ENCODE results near the gene ATP2B2.
A peak's percentile ranks its signal among the peaks of the same experiment; 100 is the strongest.

Gene ATP2B2

DNA sequence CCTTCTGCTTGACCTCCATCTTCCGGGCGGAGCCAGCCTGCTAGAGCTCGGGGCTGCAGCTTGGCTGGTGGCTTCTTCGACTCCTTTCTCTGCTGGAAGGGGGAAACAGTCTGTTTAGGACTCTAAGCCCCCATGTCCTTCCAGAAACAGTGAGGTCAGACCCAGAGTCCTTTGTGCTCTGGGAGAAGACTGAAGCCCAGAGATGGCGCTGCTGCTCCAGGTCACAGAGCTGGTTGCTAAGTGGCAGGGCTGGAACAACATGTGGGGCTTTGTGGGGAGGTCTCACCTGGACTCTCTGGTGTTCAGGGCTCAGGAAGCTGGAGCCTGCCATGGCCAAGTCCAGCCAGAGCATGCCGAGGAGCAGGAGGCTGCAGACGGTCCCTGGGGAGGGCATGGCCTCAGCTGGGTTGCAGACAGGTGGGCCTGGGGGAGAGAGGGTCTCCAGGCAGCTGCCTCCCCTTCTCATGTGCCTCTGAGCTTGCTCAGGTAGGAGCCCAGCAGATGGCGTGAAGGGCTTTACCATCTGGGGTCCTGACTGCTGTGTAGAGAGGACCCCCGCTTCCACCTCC lies 215.5 kb downstream of the ATP2B2 start:
- DNase-seq, result no peak

DNA sequence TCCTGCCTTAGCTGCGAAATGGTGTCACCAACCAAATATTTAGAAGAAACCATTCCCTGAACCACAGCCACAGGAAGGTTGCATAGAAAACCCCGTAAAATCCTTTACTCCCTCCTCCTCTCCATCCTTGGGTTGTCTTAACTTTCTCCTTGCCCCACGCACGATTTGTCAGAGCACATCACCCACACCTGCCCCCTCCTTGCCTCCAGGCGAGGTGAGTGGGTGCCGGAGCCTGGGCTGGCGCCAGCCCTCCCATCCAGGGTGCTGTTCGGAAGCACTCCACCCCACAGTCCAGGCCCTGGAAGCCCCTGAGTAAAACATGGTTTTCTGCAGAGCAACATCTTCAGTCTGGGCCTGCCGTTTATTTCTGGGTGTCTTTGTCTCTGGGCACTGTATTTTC lies 216.3 kb downstream of the ATP2B2 start:
- no peak for DNase-seq

DNA sequence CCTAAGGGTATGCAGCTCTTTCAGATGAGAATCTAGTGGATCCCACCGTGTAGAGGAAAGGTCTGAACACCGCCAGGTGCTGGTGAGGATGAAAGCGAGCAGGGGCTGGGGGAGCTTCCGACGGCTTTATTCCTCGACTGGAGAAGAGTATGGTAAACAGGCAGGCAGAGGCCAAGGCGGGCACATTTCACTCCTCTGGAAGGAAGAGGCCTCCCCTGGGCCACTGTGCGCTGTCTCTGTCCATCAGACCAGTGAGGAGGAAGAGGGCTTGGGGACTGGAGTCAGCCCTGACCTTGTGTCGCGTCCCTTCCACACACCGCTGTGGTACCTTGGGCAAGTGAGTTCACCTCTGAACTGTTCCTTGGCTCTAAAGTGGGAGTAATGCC lies 216.8 kb downstream of the ATP2B2 start:
- DNase-seq, result no peak

DNA sequence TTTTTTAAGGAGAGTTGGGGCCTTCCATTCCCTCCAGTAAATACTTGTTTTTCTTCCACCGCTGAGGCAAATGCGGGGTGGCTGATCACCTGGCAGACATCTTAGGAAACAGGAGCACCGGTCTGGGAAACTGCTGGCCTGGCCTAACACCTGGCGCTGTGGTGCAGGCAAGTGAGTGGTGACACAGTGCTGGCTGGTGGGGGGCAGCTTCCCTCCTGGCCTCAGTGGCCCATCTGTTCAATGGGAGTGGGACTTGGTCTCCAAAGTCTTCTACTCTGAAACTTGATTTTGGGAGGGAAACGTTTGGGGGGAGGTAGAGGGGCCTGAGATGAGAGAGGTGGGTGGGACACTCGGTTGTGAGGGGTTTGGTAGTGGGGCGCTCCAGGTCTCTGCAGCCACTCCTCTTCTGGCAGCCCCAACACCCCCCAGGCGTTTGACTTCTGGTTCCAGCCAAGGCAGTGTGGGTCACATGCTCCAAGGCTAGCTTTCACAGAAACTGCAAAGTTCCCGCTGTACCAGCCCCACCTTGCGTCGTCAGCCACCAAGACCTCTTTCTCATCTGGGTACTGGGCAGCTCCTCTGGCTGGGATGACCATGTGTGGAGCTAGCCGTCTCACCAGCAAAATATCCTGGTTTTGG lies 217.3 kb downstream of the ATP2B2 start:
- no peak for DNase-seq

DNA sequence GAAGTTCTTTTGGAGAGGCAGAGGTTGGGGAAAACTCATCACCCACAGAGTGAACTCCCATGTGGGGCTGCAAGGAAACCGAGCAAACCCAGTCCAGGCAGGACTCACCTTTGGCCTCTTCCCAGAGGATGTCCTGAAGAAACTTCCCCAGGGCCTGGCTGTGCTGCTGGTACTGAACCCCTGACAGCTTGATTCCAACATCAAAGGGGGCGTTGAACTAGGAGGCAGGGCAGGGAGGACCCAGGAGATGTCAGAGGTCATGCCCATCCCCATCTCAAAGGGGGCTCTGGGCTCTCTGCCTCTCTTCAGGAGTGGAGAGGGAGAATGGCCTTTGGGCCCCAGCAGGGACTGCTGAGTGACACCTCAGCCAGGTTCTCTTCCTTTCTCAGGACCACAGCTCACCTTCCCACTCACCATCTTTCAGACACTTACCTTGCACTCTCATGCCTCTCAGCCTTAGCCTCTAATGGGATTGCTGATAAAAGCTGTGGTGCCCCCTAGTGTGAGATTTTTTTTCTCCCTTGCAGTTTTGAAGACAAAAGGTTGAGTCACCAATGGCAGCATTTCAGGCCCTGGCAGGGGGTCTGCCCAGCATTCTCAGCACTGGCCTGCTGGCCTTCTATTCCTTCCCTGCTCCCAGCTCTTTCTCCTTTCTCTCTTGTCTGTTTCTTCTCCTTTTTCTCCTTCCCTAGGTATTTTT lies 218.6 kb downstream of the ATP2B2 start:
- peak; percentile 9 for DNase-seq

DNA sequence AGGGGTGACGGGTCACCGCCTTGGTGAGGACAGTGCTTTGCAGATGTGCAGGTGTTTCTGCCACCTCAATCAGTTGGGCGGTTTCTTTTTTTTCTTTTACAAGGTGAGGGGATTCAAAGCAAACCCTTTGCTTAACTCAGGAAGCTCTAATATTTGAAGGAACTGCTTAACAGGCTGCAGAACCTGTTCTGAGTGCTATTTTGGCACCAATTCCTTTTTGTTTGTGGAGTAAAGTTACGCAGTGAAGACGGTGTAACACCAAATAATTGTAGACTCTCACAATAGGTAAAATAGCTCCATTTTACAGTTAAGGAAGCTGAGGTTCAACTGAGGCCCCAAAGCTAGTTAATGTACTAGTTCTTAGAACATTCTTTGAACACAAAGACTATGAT lies 219.3 kb downstream of the ATP2B2 start:
- no peak for DNase-seq

DNA sequence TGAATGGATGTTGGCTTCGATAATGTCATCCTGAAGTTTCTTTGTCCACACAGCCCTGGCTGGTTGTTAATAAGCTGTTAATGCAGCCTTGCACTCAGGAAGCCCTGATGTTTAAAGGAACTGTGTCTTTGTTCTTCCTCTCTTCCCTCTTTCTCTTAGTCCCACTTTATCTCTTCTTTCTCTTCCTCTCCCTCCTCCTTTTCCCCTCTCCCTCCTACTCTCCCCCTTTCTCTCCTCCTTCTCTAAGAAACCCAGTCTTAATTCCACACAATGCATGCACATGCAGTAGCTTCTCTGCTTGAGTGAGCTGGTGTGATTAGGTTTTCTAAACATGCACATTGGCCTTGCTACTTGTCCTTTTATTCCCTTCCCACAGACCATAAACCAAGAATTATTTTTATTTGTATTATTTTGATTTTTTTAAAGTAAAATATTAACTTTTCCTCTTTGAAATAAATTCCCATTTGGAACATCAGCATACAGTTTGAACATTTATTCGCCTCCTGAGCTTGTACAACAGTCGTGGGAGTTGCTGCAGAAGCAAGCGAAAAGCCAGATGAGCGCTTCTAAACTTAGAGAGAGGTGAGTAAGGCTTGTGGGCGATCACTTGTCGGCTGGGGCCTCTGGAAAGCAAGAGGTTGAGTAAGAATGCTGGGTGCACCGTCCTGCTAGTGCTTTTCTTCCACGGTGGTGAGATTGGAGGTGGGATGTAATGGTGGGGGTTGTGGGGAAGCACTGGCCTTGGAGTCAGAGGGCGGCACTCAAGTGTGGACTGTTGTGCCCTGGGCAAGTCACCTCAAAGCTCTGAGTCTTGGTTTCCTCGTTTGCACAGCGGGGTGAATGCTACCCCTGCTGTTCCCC lies 219.9 kb downstream of the ATP2B2 start:
- DNase-seq, result no peak

DNA sequence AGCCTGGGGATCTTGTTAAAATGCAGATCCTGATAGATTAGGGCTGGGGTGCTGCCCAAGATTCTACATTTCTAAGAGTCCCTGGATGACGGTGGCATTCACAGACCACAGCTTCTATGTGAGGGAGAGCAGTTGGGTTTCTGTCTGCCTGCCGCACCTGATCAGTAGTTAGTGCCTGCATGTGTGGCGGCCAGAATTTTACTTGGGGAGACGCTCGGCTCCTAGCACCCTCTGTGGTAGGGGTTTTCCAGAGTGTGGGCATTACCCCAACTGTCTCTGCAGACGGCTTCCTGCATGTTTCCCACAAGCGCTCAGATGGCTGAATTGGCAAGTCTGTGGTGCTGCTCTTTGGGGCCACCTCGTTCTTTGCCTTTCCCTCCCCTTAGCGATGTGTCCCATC lies 220.9 kb downstream of the ATP2B2 start:
- DNase-seq, result no peak

DNA sequence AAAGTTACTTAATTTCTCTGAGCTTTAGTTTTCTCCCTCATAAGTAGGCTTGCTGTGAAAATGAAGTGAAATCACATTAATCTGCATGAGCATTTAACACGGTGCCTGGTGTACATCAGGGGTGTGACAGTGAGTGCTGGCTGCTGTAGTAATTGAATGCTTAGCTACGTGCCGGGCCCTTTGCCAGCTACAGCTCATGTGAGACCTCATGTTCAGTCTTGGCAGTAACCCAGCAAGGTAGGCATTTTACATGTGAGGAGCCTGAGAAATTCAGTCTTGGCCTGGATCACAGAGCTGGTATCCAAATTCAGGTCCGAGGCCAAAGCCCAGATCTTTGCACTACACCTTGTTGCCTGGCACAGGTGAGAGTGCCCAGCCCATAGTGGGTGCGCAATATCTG lies 221.7 kb downstream of the ATP2B2 start:
- DNase-seq, result no peak

DNA sequence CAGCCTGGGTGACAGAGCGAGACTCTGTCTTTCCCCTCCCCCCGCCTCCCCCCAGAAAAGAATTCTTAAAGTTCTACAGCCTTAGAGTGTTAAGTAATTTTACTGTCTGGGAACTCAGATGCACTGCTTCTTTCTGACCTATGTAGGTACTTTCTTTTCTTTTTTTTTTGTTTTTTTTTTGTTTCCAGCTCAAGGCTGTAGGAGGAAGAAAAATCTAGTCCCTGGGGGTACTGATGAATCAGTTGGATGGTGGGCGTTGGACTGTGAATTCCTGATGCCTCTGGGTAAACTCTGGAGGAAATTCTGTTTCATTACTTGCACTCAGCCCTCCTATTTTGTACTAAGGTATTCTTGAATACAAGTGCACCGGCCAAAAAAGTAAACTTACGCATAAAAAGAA lies 223.4 kb downstream of the ATP2B2 start:
- DNase-seq, result no peak

DNA sequence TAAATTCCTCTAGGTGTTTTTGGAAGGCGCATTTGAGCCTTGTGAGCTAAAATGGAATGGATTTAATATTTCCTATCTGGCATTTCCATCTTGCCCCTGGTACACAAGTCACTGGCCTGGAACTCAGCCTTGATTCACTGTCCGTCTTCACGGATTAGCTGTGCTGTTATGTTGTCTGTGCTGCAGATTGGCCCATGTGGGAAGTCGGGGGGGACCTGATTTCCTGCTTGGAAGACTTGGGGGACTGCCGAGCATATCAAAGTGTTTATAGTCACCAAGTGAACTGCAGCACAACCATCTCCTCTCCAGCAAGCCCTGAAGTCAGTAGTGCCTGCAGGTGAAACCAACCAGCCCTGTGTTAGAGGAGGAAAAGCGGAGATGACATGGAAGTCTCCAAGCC lies 224.8 kb downstream of the ATP2B2 start:
- no peak for DNase-seq

DNA sequence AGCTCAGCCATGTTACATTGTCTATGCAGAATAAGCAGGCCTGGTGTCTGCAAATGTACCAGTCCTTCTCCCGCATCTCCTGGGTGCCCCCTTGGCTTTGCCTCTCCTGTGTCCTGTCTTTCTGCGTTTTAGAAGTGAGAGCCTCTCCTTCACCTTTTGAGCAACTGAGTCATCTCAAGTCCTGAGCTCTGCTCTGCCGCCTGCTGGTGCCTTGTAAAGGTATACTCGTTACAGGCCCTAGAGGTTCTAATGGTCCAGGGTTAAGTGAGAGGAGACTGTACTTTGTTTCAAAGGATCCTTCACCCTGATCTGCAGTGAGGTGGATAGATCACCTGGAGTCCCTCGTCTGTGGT lies 225.2 kb downstream of the ATP2B2 start:
- no peak for DNase-seq

DNA sequence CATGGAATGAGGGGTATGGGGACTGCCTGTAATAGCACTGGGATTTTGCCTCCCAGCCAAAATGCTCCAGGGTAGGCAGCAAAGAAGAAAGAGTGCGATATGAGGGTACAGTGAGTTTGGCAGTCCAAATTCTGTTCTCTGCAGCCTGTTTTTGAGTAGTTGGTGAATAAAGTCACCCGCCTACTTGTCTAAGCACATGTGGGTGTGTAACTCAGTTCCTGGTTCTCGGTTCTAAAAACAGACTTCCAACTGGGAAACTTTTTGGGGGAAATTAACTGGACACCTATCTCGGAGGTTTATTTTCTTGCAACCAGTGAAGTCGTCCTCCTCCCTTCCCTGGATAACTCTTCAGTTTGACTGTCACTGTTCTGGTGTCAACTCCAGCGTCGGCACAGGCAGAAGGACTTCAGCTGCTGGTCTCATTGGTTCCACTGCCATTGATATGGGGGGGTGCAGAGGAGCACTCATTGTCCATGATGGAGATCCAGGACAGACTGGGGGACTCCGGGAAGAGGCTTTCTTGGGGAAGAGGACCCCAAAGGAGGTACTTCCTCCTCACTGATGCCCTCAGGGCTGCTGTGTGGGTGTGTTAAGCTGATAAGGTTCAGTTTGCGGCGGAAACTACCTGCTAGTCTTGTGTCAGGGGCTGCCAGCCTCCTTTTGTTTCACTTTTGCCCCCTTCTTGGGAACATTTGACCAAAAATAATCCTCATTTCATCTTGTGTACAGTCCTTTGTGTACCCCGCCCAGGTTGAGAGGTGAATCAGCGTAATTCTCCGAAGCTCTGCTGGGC lies 225.8 kb downstream of the ATP2B2 start:
- DNase-seq, result no peak

DNA sequence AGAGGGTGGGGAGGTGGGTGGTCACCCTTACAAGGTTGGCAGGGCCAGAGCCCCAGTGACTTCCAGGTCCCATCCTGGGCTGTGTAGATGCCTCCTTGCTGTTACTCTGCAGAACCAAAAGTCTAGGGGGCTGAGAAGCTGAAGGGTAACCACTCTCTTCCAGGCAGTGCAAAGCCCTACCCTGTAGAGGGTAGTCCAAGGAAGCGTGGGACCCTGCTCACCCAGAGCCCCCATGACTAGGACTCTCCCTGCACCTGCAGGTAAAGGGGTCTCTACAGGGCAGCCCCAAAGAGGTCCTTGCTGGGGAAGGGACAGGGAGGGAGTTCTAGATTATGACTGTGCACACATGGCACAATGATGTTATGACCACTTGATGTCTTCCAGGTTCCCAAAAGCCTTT lies 226.9 kb downstream of the ATP2B2 start:
- no peak for DNase-seq

DNA sequence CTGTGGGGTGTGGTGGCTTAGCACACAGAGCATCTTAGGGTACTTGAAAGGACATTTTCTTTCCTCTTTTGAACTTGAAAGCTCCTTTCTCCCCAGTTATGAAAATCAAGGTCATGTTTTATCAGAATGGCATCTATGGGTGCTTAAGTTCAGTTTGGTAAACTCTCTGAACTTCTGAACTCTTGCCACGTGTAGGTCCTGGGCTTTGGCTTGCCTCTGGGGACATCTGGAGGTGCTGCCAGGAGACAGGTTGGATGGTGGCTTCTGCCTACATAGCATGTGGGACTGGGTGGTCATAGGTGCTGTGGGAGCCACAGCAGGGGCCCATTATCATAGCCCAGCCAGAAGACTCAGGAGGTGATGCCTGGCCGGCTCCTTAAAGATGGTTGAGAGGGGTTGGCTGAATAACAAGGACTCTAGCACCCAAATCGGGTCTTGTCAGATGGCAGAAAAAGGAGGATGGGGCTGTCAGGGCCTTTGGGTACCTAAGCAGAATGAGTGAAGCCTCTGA lies 228.2 kb downstream of the ATP2B2 start:
- DNase-seq, result no peak

DNA sequence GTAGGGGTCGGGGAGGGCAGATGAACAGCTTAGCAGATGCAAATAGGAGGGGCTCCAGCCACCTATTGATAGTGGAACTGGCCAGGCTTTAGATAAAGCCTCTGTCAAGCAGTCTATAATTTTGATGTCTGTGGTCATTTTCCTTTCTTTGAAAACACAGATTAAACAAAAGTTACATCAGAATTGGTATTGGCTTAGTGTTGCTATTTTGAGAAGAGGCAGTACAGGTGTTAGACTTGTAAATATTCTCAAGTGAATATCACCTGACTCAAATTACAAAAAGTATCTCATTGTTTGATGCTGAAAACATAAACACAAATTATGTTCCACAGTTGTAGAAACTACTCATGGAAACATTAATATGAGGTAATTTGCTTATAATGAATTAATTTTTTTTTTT lies 230.8 kb downstream of the ATP2B2 start:
- DNase-seq, result no peak

Measured in NK-92 treated with Interleukin-12 subunit alpha and Interleukin-12 subunit beta, amount 100 ng/mL, for 24 hours (cell line).